Left ventricle myocardium superior (tissue), 1 donor: ENCODE data around the gene BCL3. TPM values are rescaled to one million over a fixed set of nuclear protein-coding genes. Genes with fewer than 3 reads are reported as not detected.
A peak's percentile ranks its signal among the peaks of the same experiment; 100 is the strongest.
"Not testable (repeated sequence)": the region's sequence is repeated elsewhere in the genome, so short reads cannot be mapped to it uniquely, and the experiment has no call there.

ENCODE experiments used
- ATAC-seq: fragments of 200-7000 bp; cut with Tn5 transposase; one replicate; pipeline ENCODE4 v1.9.1; 2020; ENCODE audit warnings: mild to moderate bottlenecking, moderate library complexity
- DNase-seq: peaks from one replicate; pipeline ENCODE4 v3.0.0-alpha.2; 2020
- intact Hi-C: fragments of 100-400 bp; cut with micrococcal nuclease; formaldehyde crosslinking; loops from one replicate; pipeline ENCODE4 v1.11.0; 2022
- total RNA-seq: library from RNA; stranded (reverse); fragmentation: NEBNext Ultra II Directional; extraction: Animal tissue kit (Norgen Biotek cat#: 25700); gene quantifications from one replicate; pipeline ENCODE4 v1.2.1, GENCODE V29; 2021
- donor health status: DM: no; HTN: yes; CAD: no; lungs with severe emphysema.

BCL3 gene
- total RNA-seq, 1 donor from 2014 or later, result 14.5 TPM

DNA sequence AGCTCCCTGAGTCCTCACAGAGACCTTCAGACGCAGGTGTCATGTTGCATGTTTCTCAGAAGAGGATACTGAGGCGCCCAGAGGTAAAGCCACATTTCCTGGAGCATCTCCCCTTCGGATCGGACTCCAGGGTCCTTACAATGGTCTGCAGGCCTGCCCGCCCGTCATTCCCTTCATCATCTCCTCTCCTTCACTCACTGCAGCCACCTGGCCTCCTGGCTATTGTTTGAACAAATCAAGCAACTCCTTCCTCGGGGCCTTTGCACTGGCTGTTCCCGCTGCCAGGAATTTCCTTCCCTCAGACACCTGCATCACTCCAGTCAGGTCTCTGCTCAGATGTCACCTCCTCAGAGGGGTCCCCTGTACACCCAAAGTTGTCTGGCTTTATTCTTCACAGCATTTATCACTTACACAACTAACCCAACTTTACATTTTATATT is 29.2 kb upstream of the BCL3 start:
- DNase-seq (no peak), ATAC-seq (no peak)
- intact Hi-C loops, result no loop called here

DNA sequence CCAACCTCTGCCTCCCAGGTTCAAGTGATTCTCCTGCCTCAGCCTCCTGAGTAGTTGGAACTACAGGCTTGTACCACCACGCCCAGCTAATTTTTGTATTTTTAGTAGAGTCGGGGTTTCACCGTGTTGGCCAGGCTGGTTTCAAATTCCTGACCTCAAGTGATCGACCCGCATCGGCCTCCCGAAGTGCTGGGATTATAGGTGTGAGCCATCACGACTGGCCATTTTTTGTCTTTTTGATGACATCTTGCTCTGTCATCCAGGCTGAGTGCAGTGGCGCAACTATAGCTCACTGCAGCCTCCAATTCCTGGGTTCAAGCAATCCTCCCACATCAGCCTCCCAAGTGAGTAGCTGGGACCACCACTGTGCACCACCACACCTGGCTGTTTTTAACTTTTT is 28.1 kb upstream of the BCL3 start:
- ATAC-seq, intact Hi-C loops, DNase-seq: not testable (repeated sequence)

DNA sequence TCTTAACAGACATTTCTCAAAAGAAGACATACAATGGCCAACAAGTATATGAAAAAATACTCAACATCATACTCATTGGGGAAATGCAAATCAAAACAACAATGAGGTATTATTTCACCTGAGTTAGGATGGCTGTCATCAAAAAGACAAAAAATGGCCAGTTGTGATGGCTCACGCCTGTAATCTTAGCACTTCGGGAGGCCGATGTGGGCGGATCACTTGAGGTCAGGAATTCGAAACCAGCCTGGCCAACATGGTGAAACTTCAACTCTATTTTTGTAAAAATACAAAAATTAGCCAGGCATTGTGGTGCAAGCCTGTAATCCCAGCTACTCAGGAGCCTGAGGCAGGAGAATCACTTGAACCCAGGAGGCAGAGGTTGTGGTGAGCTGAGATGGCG is 27.6 kb upstream of the BCL3 start:
- intact Hi-C loops, result no loop called here
- ATAC-seq (no peak), DNase-seq (no peak)

DNA sequence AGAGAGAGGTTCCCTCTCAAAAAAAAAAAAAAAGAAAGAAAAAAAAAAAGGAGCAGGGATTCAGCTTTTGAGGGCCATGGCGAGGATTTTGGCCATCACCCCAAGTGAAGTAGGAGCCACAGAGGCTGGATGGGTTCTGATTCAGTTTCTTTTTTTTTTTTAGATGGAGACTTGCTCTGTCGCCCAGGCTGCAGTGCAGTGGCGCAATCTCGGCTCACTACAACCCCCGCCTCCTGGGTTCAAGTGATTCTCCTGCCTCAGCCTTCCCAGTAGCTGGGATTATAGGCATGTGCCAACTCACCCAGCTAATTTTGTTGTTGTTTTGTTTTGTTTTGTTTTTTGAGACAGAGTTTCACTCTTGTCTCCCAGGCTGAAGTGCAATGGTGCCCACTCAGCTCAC is 27.1 kb upstream of the BCL3 start:
- ATAC-seq, DNase-seq, intact Hi-C loops: not testable (repeated sequence)

DNA sequence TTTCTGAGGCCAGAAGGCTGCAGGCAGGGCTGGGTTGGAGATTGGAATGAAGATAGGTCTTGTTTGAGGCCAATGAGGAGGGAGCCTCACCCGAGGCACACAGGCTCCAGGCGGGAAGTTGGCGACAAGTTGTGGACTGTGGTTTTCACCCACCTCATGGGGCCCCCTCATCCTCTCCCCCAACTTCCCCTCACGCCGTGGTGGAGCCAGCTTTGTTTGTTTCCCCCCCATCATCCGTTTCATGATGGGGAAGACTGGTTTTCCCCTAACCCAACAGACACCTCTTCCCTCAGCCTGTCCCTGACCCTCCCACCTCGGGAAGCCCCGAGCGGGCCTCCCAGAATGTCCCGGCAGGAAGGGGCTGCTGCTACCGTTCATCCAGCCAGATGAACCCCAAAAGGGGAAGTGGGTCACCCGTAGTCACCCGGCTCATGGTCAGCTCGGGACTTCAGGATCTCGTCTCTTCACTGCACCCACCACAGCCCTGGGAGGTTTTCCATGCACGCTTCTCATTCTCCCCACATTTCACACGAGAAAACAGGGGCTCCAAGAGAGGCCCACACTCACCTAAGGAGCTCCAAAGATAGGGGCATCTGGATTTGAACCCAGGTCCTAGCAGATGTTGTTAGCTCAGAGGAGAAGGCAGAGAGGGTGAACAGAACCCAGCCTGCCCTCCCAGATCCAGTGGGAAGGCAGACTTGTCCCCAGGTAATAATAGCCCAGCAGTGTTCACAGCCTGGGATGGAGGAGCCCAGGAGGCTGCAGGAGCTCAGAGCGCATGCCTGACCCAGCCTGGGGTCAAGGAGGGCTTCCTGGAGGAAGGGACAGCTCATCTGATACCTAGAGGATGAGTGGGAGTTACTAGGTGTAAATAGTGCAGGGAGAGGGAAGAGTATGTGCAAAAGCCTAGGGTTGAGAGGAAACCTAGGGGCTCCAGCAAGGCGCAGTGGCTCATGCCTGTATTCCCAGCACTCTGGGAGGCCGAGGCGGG is 26.1 kb upstream of the BCL3 start:
- intact Hi-C loops, result no loop called here

DNA sequence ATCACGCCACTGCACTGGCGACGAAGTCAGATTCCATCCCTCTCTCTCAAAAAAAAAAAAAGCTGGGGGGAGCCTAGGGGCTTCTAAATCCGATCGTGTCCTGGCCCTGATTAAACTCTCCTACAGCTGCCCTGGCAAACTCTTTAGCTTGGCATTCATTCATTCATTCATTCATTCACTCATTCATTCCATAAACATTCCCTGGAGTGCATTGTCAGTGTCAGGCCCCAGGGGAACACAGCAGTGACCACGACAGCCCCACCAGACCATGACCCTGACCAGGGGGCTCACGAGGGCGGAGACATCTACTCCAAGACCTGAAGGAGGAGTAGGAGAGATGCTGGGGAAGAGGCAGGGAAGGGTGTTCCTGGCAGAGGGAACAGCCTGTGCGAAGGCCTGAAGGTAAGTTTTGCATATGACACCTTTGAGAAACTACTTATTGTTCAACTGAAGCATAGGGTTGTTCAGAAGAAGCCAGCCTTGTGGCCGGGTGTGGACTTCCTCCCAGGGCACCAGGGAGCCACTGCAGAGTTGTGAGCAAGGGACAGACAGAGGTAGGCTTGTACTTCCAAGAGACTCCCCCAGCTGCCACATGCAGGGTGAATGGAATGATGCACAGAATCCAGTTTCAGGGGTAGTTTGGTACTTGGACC is 25.1 kb upstream of the BCL3 start:
- intact Hi-C loops, result no loop called here
- peak; percentile 44 for ATAC-seq
- no peak for DNase-seq

More for the DNA sequence above, 26.1 kb upstream of the BCL3 start:
- no peak for ATAC-seq
- DNase-seq, result no peak

DNA sequence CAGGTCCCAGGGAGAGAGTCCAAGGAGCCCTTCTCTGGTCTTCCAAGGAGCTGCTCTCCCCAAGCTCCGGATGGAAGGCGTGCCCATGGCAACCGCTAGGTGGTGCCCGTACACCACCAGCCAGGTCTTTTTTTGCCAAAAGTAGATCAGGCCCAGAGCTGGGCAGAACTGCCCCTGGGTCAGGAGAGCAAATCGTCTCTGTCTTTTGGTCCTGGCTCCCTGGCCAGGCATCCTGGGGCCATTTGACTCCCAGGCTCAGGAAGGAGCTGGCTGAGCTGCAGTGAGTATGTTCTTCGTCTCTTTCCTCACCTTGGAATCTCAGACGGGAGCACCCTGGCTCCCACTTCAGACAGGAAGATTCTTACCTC is 24.6 kb upstream of the BCL3 start:
- intact Hi-C loops, result no loop called here
- peak; percentile 92 for ATAC-seq
- DNase-seq, result peak; percentile 87

DNA sequence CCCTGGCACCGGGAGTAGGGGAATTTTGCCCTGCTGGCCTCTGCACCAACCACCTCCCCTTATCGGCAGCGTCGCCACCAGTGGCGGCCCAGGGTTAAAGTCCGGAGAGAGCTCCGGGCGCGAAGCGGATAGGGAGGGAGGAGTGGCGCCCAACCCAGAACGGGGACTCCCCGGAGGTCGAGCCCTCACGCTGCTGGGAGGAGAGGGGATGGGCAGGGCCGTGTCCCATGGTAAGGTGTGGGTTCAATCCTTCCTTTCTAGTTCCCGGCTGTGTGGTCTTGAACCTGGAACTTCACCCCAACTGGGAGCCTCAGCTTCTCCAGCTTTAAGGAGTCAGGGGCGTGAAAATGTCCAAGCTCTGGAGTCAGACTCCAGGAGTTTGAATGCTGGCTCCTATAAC is 23.3 kb upstream of the BCL3 start:
- ATAC-seq (peak; percentile 56), DNase-seq (no peak)
- intact Hi-C loops, result loop anchor here (5.0 kb wide), 1 partner anchor 47 kb away; no protein-coding TSS in a partner anchor

DNA sequence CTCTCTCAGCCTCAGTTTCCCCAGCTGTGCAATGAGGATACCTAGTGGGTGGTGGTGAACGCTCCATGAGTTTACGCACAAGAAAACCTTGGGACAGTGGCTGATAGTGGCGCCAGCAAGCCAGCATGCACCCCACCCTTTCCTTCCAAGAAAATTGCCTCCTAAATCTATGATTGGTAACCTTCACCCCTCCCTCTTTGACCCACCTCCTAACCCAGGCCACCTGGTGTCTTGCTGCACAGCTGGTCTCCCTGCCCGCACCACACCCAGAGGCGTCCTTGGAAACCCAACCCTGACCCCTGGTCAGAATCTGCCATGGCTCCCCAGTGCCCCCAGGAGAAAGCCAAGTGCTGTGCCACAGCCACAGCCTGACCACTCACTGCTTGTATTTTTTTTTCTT is 22.8 kb upstream of the BCL3 start:
- intact Hi-C loops, result loop anchor here (5.0 kb wide), 1 partner anchor 47 kb away; no protein-coding TSS in a partner anchor
- no peak for ATAC-seq

DNA sequence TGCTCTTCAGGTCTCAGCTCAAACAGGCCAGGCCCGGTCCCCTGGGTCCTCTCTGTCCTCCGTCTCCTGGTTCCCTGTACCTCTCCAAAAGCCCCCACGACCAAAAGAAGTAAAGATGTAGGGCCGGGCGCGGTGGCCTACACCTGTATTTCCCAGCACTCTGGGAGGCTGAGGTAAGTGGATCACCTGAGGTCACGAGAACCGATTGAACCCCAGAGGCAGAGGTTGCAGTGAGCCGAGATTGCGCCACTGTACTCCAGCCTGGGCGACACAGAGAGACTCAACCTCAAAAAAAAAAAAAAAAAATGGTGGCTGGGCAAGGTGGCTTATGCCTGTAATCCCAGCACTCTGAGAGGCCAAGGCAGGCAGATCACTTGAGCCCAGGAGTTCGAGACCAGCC is 22.0 kb upstream of the BCL3 start:
- intact Hi-C loops, result loop anchor here (5.0 kb wide), 1 partner anchor 46 kb away; no protein-coding TSS in a partner anchor
- DNase-seq, result no peak
- ATAC-seq, result no peak

More for the DNA sequence above, 22.8 kb upstream of the BCL3 start:
- no peak for DNase-seq

DNA sequence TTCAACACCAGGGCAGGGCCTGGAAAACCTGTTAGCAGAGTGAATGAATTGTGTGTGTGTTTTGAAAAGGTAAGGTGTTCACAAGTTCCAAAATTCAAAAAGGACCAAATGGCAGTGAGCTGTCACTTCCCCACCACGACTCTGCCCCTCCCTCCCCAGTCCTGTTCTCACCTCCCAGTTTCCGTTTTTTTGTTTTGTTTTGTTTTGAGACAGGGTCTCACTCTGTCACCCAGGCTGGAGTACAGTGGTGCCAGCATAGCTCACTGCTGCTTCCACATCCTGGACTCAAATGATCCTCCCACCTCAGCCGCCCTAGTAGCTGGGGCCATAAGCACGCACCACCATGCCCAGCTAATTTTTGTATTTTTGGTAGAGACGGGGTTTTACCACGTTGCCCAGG is 20.3 kb upstream of the BCL3 start:
- intact Hi-C loops, result loop anchor here (5.0 kb wide), 1 partner anchor 44 kb away; no protein-coding TSS in a partner anchor
- no peak for ATAC-seq
- DNase-seq, result no peak

DNA sequence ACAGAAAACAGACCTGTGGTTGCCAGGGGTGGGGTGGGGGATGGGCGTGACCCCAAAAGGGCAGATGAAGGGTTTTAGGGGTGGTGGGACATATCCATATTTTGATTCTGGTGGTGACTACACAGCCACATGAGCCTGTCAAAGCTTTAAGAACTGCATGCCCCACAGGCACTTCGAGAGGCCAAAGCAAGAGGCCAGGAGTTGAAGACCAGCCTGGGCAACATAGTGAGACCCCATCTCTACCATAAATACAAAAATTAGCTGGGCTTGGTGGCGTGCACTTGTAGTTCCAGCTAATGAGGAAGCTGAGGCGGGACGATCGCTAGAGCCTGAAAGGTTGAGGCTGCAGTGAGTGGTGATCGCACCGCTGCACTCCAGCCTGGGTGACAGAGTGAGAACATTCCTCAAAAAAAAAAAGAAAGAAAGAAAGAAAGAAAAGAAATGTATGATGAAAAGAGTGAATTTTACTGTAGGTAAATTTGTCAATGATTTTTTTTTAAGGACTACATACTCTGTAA is 18.9 kb upstream of the BCL3 start:
- intact Hi-C loops, result loop anchor here (5.0 kb wide), 1 partner anchor 43 kb away; no protein-coding TSS in a partner anchor
- no peak for DNase-seq

DNA sequence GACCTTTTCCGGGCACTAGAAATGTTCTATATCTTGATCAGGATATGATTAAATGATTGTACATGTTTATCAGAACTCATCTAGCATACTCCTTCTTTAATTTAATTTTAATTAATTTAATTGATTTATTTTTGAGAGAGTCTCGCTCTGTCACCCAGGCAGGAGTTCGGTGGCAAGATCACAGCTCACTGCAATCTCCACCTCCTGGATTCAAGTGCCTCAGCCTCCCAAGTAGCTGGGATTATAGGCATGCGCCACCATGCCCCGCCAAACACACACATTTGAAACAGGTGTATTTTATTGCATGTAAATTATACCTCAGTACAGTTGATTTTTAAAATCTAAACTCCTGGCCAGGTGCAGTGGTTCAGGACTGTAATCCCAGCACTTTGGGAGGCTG is 17.4 kb upstream of the BCL3 start:
- DNase-seq (no peak), ATAC-seq (no peak)
- intact Hi-C loops, result no loop called here

More for the DNA sequence above, 18.9 kb upstream of the BCL3 start:
- no peak for ATAC-seq

DNA sequence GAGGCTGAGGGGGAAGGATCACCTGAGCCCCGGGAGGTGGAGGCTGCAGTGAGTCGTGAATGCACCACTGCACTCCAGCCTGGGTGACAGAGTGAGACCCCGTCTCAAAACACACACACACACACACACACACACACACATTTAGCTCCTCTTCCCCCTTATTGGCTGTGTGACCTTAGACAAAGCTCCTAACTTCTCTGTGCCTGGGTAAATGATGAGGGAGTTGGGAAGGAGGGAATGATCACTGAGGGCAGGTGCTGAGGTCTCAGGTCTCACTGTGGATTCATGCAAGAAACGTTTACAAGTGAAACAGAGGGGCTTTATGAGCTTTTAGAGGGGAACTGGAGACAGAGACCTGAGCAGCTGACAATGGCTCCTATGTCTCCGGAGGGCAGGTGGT is 16.9 kb upstream of the BCL3 start:
- DNase-seq (no peak), ATAC-seq (no peak)
- intact Hi-C loops, result no loop called here

DNA sequence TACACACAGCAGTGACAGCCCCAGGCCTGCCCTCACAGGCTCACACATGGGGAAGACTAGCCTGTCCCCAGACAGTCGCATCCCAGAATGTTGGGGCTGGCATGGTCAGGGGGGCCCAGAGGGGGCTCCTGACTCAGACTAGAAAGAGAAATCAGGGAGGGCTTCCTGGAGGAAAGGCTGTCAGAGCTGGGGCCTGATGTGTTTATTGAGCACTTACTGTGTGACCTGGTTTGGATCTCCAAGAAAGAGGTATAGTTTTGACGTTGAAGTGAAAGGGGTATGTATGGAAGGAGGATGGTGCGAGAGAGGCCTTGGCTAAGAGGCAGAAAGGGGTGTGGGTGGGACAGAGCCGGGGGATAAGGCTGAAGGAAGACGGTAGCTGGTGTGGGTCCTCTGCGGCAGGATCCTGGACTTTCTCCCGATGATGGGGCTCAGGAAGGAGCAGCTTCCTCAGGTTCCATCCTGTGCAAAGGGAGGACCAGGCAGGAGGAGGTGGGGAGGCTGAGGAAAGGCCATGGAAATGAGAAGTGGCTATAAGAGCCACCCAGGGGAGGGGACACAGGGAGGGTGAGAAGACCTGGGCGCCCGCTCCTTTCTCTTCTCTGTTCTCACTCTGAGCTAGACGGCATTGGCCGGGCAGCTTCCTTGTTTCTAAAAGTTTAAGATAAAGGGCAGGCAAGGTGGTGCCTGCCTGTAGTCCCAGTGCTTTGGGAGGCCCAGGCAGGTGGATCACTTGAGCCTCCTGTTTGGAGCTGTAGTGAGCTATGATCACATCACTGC is 16.1 kb upstream of the BCL3 start:
- DNase-seq (no peak), ATAC-seq (no peak)
- intact Hi-C loops, result no loop called here

DNA sequence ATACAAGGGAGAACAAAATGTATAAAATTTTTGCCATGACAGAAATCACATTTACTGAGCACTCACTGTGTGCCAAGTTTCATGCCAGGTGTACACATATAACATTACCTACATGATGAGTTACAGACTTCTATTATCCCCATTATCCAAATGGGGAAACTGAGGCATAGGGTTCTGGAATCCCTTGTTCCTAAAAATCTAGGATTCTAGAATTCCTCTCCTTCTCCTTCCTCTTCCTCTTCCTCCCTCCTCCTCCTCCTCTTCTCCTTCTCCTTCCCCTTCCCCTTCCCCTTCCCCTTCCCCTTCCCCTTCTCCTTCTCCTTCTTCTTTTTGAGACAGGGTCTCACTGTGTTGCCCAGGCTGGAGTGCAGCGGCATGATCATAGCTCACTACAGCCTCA is 14.2 kb upstream of the BCL3 start:
- DNase-seq (no peak), ATAC-seq (no peak)
- intact Hi-C loops, result no loop called here

DNA sequence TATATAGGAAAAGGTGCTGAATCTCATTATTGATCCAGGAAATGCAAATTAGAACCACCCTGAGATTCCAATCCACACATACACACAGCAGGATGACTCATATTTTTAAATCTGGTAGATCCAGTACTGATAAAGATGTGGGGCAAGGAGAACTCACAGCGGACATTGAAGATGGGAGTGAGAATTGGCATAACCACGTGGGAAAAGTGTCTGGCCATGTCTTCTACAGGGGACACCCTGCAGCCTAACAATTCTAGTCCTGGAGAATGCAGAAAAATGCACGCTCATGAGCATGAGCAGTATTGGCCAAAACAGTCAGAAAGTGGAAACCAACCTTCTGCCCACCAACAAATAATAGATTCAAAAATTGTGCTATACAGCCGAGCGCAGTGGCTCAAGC is 13.5 kb upstream of the BCL3 start:
- intact Hi-C loops, result no loop called here
- DNase-seq, result no peak
- no peak for ATAC-seq

DNA sequence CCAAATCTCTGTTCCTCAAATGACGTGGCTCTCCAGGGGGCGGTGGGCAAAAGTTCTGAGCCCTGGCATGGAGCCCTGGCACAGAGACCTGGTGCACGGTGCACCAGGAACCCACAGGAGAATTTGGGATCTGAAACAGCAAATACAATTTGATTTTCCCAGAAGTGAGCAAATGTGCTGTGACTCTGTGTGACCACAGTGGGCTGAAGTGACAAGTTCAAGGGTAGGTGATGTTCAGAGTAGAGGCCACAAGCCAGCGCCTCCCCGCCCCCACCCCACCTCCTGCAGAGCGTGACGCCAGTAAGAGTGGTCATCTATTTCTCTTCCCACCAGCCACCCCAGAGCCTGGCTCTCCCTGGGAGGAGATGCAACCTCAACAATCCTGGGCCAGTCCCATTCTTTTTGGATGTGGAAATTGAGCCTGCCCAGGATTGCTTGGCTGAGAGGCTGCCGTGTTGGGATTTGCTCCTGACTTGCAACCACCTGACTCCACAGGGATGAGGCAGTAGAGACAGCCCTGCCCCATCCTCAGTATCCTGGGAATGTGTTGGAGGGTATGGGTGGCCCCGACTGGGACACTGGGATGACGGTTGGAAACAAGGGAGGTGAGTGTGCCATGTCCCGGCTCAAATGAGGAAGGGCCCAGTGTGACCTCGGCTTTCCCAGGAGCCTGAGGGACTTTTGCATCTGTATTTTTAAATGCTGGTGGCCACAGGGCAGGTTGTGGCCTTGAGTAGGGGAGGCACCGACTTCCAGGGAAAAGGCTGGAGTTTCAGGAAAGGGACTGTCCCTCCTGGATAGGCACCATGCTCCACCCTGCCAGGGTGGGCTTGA is 11.1 kb upstream of the BCL3 start:
- intact Hi-C loops, result no loop called here
- no peak for ATAC-seq
- DNase-seq, result no peak
